ENCODE data around the gene MAPK1IP1L.
"Not testable (repeated sequence)": the region's sequence is repeated elsewhere in the genome, so short reads cannot be mapped to it uniquely, and the experiment has no call there.

Gene MAPK1IP1L

DNA sequence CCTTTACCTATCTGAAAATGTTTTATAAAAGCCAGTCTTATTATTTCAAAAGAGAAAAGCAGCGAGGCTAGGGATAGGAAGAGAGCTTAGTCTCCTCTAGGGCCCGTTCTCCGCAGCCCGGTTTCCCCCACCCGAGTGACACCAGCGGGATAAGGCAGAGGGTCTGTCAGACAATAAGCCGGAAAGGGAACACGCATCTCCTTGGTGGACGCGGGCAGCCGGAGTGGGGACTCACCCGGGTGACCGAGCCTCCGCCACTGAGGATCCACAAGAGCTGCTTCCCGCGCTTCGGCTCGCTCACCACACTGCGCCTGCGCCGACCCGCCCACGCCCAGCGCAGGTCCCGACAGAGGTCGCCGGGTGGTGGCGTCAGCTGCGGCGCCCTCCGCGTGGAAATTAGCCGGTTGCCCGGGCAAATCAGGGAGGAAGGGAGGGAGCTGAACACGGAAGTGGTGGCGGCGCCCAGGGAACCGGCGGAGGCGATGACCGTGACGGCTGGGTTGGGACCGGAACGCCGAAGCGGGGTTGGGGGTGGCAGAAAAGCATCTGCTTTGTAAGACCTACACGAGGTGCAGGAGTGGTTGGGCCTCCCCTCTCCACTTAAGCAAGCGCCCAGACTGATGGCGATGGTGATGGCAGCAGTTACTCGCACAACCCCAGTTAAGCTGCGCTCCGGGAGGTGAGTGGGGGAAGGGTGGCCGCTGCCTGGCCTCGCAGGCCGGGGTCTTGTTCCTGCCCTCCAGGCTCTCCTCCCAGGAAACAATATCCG lies 24.5 kb upstream of the MAPK1IP1L start, which contains the start of the genes SOCS4 and WDHD1:
Gene SOCS4 (plus strand): TSS at position 444 of the 769 bp plus-strand sequence. CDS start 15,806 bp downstream, outside the sequence.
Gene WDHD1 (minus strand): TSS at position 307 of the 769 bp plus-strand sequence. CDS start 312 bp downstream, outside the sequence.
- peak within 1 kb of the TSS; percentile 95 for H3K9ac ChIP-seq (ENCODE audit: insufficient read length, low read depth)
- peaks cover 28% of the 10 kb centered on the region for H3K36me3 ChIP-seq (ENCODE audit: insufficient read depth, insufficient read length, low read length)
- no peaks in the 10 kb centered on the region for H3K9me3 ChIP-seq (ENCODE audit: insufficient read depth, low read length)
- DNase-seq (ENCODE audit: low read depth, low spot score), result peak; percentile 82
- no peaks in the 10 kb centered on the region for H3K27me3 ChIP-seq (ENCODE audit: insufficient read depth, insufficient read length)
- H3K4me3 ChIP-seq (ENCODE audit: insufficient read length, low read depth), result peak within 1 kb of the TSS; percentile 91
- no peaks in the 10 kb centered on the region for H3K4me1 ChIP-seq (ENCODE audit: insufficient read depth, insufficient read length)
- TF ChIP-seq ZNF274 (IDR thresholded peaks at IDR 0.05; ENCODE audit: low read depth, low read length), result no peak
- no peak for TF ChIP-seq SUZ12 (IDR thresholded peaks at IDR 0.05; ENCODE audit: extremely low read depth, insufficient read depth, insufficient read length)
- no peak for TF ChIP-seq YY1 (IDR thresholded peaks at IDR 0.05; ENCODE audit: insufficient read depth, insufficient read length)

DNA sequence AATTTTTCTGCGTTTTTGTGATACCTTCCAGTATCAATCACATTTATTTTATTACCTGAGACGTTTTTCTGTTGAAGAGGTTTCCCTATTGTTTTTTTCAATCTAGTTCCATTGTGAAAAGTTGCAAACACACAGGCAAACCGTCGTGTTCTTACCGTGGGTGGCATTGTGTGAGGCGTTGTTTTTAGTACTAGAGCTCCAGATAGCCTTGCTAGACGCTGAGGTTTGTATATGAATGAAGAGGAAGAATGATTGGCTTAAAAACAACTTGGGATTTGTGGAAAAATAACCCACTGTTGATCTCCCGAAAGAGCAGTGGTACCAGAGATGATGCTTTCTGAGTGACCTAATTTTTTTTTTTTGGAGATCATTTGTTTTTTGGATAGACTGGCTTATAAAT lies 23.4 kb upstream of the MAPK1IP1L start:
- Histone ChIP-seq H3K4me1 (ENCODE audit: insufficient read depth, insufficient read length) (no peaks in the 10 kb centered on the region), H3K9ac (ENCODE audit: insufficient read length, low read depth) (peak overlapping the region; percentile 95), H3K4me3 (ENCODE audit: insufficient read length, low read depth) (peak overlapping the region; percentile 91), H3K36me3 (ENCODE audit: insufficient read depth, insufficient read length, low read length) (peaks cover 27% of the 10 kb centered on the region), H3K9me3 (ENCODE audit: insufficient read depth, low read length) (no peaks in the 10 kb centered on the region), H3K27me3 (ENCODE audit: insufficient read depth, insufficient read length) (no peaks in the 10 kb centered on the region)
- no peak for TF ChIP-seq SUZ12 (IDR thresholded peaks at IDR 0.05; ENCODE audit: extremely low read depth, insufficient read depth, insufficient read length)
- TF ChIP-seq ZNF274 (IDR thresholded peaks at IDR 0.05; ENCODE audit: low read depth, low read length), result no peak
- TF ChIP-seq YY1 (IDR thresholded peaks at IDR 0.05; ENCODE audit: insufficient read depth, insufficient read length), result no peak
- no peak for DNase-seq (ENCODE audit: low read depth, low spot score)

DNA sequence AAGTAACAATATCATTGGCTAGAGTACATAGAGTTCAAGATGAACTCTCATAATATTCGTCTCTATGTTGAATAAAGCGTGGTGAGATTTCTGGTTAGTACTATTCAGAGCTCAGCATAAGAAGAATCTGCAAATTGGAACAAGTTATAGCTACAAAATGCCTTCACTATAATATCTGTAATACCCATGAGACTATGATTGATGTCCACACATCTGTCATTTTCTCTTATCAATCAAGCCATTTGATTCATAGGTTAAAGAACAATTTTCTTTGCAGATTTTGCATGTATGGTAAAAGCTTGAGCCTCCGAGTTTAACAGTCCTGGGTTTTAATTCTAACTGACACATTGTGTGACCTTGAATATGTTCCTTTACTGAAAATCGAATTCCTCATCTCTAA lies 23.0 kb upstream of the MAPK1IP1L start:
- peak overlapping the region; percentile 91 for H3K4me3 ChIP-seq (ENCODE audit: insufficient read length, low read depth)
- H3K9ac ChIP-seq (ENCODE audit: insufficient read length, low read depth), result peak overlapping the region; percentile 95
- H3K4me1 ChIP-seq (ENCODE audit: insufficient read depth, insufficient read length), result no peaks in the 10 kb centered on the region
- H3K9me3 ChIP-seq (ENCODE audit: insufficient read depth, low read length), result no peaks in the 10 kb centered on the region
- DNase-seq (ENCODE audit: low read depth, low spot score), result no peak
- TF ChIP-seq ZNF274 (IDR thresholded peaks at IDR 0.05; ENCODE audit: low read depth, low read length) (no peak), YY1 (IDR thresholded peaks at IDR 0.05; ENCODE audit: insufficient read depth, insufficient read length) (no peak), SUZ12 (IDR thresholded peaks at IDR 0.05; ENCODE audit: extremely low read depth, insufficient read depth, insufficient read length) (no peak)
- H3K27me3 ChIP-seq (ENCODE audit: insufficient read depth, insufficient read length), result no peaks in the 10 kb centered on the region
- peaks cover 25% of the 10 kb centered on the region for H3K36me3 ChIP-seq (ENCODE audit: insufficient read depth, insufficient read length, low read length)

DNA sequence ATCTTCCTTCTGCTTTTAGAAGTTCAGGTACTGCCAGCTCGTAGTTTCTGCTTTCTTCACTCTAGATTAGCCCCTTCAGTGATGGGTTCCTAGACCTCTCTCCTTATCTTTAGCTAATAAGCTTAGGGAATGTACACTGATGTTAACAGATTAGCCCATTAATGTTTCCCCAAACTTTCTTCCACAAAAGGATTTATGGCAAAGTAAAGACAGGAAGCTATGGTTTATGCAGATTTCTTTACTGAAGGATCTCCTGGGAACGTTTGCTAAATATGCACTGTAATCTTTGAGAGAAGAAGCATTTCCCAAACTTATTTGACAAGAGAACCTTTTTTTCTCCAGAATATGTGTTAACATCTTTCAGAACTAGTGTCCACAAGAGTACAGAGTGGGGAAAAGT lies 20.3 kb upstream of the MAPK1IP1L start:
- Histone ChIP-seq H3K27me3 (ENCODE audit: insufficient read depth, insufficient read length) (no peaks in the 10 kb centered on the region), H3K36me3 (ENCODE audit: insufficient read depth, insufficient read length, low read length) (peaks cover 26% of the 10 kb centered on the region), H3K9me3 (ENCODE audit: insufficient read depth, low read length) (no peaks in the 10 kb centered on the region), H3K4me1 (ENCODE audit: insufficient read depth, insufficient read length) (no peaks in the 10 kb centered on the region), H3K9ac (ENCODE audit: insufficient read length, low read depth) (no peak overlapping the region), H3K4me3 (ENCODE audit: insufficient read length, low read depth) (no peak overlapping the region)
- DNase-seq (ENCODE audit: low read depth, low spot score), result no peak
- TF ChIP-seq YY1 (IDR thresholded peaks at IDR 0.05; ENCODE audit: insufficient read depth, insufficient read length) (no peak), SUZ12 (IDR thresholded peaks at IDR 0.05; ENCODE audit: extremely low read depth, insufficient read depth, insufficient read length) (no peak), ZNF274 (IDR thresholded peaks at IDR 0.05; ENCODE audit: low read depth, low read length) (no peak)

DNA sequence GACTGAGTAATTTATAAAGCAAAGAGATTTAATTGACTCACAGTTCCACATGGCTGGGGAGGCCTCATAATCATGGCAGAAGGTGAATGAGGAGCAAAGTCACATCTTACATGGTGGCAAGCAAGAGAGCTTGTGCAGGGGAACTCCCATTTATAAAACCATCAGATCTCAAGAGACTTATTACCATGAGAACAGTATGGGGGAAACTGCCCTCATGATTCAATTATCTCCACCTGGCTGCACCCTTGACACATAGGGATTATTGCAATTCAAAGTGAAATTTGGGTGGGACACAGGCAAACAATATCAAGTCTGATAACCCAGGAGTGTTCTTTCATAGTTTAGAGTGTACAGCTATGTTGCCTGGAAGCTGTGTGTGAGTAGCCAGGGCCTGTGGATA lies 13.5 kb upstream of the MAPK1IP1L start:
- not testable (repeated sequence) for H3K4me3 ChIP-seq (ENCODE audit: insufficient read length, low read depth); H3K27me3 ChIP-seq (ENCODE audit: insufficient read depth, insufficient read length)
- H3K36me3 ChIP-seq (ENCODE audit: insufficient read depth, insufficient read length, low read length), result peaks cover 40% of the 10 kb centered on the region

DNA sequence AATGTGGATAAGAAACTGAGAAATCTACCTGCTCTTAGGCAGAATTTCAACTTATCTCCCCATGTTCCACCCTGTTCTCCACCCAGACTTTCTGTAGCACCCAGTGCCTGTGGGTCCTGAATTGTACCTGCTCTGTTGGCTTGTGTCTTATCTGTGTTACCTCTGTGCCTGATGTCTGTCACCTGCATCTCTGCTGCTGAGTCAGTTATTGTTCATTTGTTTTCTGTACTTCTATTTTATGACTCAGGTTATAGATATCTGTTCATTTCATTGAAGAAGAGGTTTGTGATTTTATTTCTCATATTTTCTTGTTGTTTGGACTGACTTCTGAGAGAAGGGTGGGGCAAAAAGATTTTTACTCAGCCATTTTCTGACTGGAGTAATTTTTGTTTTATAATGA lies 12.7 kb upstream of the MAPK1IP1L start:
- TF ChIP-seq SUZ12 (IDR thresholded peaks at IDR 0.05; ENCODE audit: extremely low read depth, insufficient read depth, insufficient read length), result no peak
- no peaks in the 10 kb centered on the region for H3K9me3 ChIP-seq (ENCODE audit: insufficient read depth, low read length)
- H3K9ac ChIP-seq (ENCODE audit: insufficient read length, low read depth), result no peak overlapping the region
- H3K27me3 ChIP-seq (ENCODE audit: insufficient read depth, insufficient read length), result no peaks in the 10 kb centered on the region
- H3K4me3 ChIP-seq (ENCODE audit: insufficient read length, low read depth), result no peak overlapping the region
- H3K4me1 ChIP-seq (ENCODE audit: insufficient read depth, insufficient read length), result no peaks in the 10 kb centered on the region
- no peak for DNase-seq (ENCODE audit: low read depth, low spot score)
- H3K36me3 ChIP-seq (ENCODE audit: insufficient read depth, insufficient read length, low read length), result peaks cover 45% of the 10 kb centered on the region

More for the DNA sequence above, 13.5 kb upstream of the MAPK1IP1L start:
- H3K4me1 ChIP-seq (ENCODE audit: insufficient read depth, insufficient read length); DNase-seq (ENCODE audit: low read depth, low spot score); H3K9me3 ChIP-seq (ENCODE audit: insufficient read depth, low read length); H3K9ac ChIP-seq (ENCODE audit: insufficient read length, low read depth): not testable (repeated sequence)

DNA sequence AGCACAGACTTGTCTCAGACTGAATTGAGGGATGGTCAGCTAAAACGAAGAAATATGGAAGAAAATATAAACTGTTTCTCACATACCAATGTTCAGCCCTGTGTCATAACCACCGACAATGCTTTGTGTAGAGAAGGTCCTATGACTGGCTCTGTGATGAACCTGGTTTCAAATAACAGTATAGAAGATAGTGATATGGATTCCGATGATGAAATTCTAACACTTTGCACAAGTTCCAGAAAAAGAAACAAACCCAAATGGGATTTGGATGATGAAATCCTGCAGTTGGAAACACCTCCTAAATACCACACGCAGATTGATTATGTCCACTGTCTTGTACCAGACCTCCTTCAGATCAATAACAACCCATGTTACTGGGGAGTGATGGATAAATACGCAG lies 7.9 kb upstream of the MAPK1IP1L start:
- Histone ChIP-seq H3K27me3 (ENCODE audit: insufficient read depth, insufficient read length) (no peaks in the 10 kb centered on the region), H3K36me3 (ENCODE audit: insufficient read depth, insufficient read length, low read length) (peaks cover 21% of the 10 kb centered on the region), H3K4me3 (ENCODE audit: insufficient read length, low read depth) (no peak overlapping the region), H3K9ac (ENCODE audit: insufficient read length, low read depth) (no peak overlapping the region), H3K9me3 (ENCODE audit: insufficient read depth, low read length) (no peaks in the 10 kb centered on the region), H3K4me1 (ENCODE audit: insufficient read depth, insufficient read length) (no peaks in the 10 kb centered on the region)
- no peak for DNase-seq (ENCODE audit: low read depth, low spot score)
- TF ChIP-seq SUZ12 (IDR thresholded peaks at IDR 0.05; ENCODE audit: extremely low read depth, insufficient read depth, insufficient read length) (no peak), YY1 (IDR thresholded peaks at IDR 0.05; ENCODE audit: insufficient read depth, insufficient read length) (no peak), ZNF274 (IDR thresholded peaks at IDR 0.05; ENCODE audit: low read depth, low read length) (no peak)

Data from NT2/D1 (cell line).